ENCODE data around the gene IER5L. TPM values are rescaled to one million over a fixed set of nuclear protein-coding genes. Genes with fewer than 3 reads are reported as not detected.

Gene IER5L
- total RNA-seq, 1 experiment from 2014 or later, result 4.6 TPM

DNA sequence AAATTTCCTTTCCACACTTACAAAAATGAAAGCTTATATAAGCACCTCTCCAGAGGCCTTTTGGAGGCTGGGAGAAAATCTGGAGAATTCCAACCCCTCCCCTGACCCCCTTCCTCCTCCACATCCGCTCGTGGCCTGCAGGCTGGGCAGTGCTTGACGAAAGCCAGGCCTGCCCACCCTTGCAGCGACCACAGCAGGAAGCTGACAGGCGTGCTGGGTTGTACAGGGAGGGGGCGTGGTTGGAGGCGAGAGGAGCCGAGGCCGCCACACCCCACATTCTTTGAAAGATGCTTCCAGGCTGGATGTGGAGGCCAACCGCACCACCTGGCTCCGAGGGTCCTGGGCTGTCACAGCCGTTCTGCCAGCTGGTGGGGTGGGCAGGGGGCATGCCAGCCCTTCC is 47.8 kb upstream of the IER5L start (continued):
- peak; percentile 55; the same call in 1 of the 2 replicates for TF ChIP-seq FOXK1 (CRISPR knock-in tag; IDR thresholded peaks at IDR 0.05)
- TF ChIP-seq, protein P1, sequence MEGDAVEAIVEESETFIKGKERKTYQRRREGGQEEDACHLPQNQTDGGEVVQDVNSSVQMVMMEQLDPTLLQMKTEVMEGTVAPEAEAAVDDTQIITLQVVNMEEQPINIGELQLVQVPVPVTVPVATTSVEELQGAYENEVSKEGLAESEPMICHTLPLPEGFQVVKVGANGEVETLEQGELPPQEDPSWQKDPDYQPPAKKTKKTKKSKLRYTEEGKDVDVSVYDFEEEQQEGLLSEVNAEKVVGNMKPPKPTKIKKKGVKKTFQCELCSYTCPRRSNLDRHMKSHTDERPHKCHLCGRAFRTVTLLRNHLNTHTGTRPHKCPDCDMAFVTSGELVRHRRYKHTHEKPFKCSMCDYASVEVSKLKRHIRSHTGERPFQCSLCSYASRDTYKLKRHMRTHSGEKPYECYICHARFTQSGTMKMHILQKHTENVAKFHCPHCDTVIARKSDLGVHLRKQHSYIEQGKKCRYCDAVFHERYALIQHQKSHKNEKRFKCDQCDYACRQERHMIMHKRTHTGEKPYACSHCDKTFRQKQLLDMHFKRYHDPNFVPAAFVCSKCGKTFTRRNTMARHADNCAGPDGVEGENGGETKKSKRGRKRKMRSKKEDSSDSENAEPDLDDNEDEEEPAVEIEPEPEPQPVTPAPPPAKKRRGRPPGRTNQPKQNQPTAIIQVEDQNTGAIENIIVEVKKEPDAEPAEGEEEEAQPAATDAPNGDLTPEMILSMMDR (IDR thresholded peaks at IDR 0.05), result no peak
- TF ChIP-seq, protein P2, sequence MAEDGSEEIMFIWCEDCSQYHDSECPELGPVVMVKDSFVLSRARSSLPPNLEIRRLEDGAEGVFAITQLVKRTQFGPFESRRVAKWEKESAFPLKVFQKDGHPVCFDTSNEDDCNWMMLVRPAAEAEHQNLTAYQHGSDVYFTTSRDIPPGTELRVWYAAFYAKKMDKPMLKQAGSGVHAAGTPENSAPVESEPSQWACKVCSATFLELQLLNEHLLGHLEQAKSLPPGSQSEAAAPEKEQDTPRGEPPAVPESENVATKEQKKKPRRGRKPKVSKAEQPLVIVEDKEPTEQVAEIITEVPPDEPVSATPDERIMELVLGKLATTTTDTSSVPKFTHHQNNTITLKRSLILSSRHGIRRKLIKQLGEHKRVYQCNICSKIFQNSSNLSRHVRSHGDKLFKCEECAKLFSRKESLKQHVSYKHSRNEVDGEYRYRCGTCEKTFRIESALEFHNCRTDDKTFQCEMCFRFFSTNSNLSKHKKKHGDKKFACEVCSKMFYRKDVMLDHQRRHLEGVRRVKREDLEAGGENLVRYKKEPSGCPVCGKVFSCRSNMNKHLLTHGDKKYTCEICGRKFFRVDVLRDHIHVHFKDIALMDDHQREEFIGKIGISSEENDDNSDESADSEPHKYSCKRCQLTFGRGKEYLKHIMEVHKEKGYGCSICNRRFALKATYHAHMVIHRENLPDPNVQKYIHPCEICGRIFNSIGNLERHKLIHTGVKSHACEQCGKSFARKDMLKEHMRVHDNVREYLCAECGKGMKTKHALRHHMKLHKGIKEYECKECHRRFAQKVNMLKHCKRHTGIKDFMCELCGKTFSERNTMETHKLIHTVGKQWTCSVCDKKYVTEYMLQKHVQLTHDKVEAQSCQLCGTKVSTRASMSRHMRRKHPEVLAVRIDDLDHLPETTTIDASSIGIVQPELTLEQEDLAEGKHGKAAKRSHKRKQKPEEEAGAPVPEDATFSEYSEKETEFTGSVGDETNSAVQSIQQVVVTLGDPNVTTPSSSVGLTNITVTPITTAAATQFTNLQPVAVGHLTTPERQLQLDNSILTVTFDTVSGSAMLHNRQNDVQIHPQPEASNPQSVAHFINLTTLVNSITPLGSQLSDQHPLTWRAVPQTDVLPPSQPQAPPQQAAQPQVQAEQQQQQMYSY (CRISPR knock-in tag; IDR thresholded peaks at IDR 0.05), result no peak
- peak; percentile 86 for TF ChIP-seq ZNF423 (CRISPR knock-in tag; IDR thresholded peaks at IDR 0.05)
- TF ChIP-seq, protein P3, sequence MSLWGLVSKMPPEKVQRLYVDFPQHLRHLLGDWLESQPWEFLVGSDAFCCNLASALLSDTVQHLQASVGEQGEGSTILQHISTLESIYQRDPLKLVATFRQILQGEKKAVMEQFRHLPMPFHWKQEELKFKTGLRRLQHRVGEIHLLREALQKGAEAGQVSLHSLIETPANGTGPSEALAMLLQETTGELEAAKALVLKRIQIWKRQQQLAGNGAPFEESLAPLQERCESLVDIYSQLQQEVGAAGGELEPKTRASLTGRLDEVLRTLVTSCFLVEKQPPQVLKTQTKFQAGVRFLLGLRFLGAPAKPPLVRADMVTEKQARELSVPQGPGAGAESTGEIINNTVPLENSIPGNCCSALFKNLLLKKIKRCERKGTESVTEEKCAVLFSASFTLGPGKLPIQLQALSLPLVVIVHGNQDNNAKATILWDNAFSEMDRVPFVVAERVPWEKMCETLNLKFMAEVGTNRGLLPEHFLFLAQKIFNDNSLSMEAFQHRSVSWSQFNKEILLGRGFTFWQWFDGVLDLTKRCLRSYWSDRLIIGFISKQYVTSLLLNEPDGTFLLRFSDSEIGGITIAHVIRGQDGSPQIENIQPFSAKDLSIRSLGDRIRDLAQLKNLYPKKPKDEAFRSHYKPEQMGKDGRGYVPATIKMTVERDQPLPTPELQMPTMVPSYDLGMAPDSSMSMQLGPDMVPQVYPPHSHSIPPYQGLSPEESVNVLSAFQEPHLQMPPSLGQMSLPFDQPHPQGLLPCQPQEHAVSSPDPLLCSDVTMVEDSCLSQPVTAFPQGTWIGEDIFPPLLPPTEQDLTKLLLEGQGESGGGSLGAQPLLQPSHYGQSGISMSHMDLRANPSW (CRISPR knock-in tag; conservative IDR thresholded peaks at IDR 0.05; ENCODE audit: low read depth), result no peak
- no peak for TF ChIP-seq NR2C2 (CRISPR knock-in tag; IDR thresholded peaks at IDR 0.05)
- no peak for TF ChIP-seq IRF2 (CRISPR knock-in tag; IDR thresholded peaks at IDR 0.05; ENCODE audit: borderline replicate concordance, low read depth)
- TF ChIP-seq, protein P4, sequence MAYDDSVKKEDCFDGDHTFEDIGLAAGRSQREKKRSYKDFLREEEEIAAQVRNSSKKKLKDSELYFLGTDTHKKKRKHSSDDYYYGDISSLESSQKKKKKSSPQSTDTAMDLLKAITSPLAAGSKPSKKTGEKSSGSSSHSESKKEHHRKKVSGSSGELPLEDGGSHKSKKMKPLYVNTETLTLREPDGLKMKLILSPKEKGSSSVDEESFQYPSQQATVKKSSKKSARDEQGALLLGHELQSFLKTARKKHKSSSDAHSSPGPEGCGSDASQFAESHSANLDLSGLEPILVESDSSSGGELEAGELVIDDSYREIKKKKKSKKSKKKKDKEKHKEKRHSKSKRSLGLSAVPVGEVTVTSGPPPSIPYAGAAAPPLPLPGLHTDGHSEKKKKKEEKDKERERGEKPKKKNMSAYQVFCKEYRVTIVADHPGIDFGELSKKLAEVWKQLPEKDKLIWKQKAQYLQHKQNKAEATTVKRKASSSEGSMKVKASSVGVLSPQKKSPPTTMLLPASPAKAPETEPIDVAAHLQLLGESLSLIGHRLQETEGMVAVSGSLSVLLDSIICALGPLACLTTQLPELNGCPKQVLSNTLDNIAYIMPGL (CRISPR knock-in tag; IDR thresholded peaks at IDR 0.05), result no peak
- TF ChIP-seq, protein P5, sequence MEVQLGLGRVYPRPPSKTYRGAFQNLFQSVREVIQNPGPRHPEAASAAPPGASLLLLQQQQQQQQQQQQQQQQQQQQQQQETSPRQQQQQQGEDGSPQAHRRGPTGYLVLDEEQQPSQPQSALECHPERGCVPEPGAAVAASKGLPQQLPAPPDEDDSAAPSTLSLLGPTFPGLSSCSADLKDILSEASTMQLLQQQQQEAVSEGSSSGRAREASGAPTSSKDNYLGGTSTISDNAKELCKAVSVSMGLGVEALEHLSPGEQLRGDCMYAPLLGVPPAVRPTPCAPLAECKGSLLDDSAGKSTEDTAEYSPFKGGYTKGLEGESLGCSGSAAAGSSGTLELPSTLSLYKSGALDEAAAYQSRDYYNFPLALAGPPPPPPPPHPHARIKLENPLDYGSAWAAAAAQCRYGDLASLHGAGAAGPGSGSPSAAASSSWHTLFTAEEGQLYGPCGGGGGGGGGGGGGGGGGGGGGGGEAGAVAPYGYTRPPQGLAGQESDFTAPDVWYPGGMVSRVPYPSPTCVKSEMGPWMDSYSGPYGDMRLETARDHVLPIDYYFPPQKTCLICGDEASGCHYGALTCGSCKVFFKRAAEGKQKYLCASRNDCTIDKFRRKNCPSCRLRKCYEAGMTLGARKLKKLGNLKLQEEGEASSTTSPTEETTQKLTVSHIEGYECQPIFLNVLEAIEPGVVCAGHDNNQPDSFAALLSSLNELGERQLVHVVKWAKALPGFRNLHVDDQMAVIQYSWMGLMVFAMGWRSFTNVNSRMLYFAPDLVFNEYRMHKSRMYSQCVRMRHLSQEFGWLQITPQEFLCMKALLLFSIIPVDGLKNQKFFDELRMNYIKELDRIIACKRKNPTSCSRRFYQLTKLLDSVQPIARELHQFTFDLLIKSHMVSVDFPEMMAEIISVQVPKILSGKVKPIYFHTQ (CRISPR knock-in tag; IDR thresholded peaks at IDR 0.05), result no peak
- TF ChIP-seq PRRX2 (CRISPR knock-in tag; IDR thresholded peaks at IDR 0.05), result no peak

DNA sequence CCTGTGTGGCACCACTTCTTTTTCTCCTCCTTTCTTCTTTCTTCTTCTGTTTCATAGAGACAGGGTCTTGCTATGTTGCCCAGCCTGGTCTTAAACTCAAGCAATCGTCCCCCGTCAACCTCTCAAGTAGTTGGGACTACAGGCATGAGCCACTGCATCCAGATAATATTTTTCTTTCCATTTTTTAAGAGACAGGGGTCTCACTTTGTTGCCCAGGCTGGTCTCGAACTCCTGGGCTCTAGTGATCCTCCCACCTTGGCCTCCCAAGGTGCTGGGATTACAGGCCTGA is 47.4 kb upstream of the IER5L start:
- Mint-ChIP-seq H3K36me3 (no peaks in the 10 kb centered on the region), H3K9me3 (no peaks in the 10 kb centered on the region), H3K27ac (no peak overlapping the region), H3K4me3 (no peak overlapping the region), H3K27me3 (ENCODE audit: low read depth) (no peaks in the 10 kb centered on the region), H3K4me1 (peaks cover 52% of the 10 kb centered on the region)
- ATAC-seq (no peak), DNase-seq (ENCODE audit: low spot score) (no peak)
- POLR2A ChIA-PET, result interaction anchor here (0.6 to 0.9 kb wide), 2 partner anchors 101 to 106 kb away, joined by 3 to 4 read pairs; no protein-coding TSS in a partner anchor
- TF ChIP-seq, protein P6, sequence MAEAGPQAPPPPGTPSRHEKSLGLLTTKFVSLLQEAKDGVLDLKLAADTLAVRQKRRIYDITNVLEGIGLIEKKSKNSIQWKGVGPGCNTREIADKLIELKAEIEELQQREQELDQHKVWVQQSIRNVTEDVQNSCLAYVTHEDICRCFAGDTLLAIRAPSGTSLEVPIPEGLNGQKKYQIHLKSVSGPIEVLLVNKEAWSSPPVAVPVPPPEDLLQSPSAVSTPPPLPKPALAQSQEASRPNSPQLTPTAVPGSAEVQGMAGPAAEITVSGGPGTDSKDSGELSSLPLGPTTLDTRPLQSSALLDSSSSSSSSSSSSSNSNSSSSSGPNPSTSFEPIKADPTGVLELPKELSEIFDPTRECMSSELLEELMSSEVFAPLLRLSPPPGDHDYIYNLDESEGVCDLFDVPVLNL (CRISPR knock-in tag; IDR thresholded peaks at IDR 0.05; ENCODE audit: borderline replicate concordance, low read depth), result no peak
- peak; percentile 92 for TF ChIP-seq ZNF121 (CRISPR knock-in tag; IDR thresholded peaks at IDR 0.05)
- CTCF ChIA-PET, result interaction anchor here (1.2 to 3.2 kb wide), 6 partner anchors 19 to 94 kb away, joined by 3 to 12 read pairs (median 6); partner anchors contain the start of gene IER5L
